SK-N-SH treated with all-trans-retinoic acid at 6 μM for 48 hours (cell line): ENCODE data around the gene PNKD.

Experiments
- CSDC2 ChIP-seq: fragments of 250-450 bp; sonication (Bioruptor Pico); IDR thresholded peaks from 2 replicates; pipeline ENCODE4 v1.5.0; 2020; ENCODE audit warnings: mild to moderate bottlenecking, moderate library complexity
- PATZ1 ChIP-seq: fragments of 250-450 bp; sonication (Bioruptor Pico); IDR thresholded peaks from 2 replicates; pipeline ENCODE4 v1.8.0; 2020; ENCODE audit warnings: mild to moderate bottlenecking, moderate library complexity, borderline replicate concordance
- PPARA ChIP-seq: fragments of 250-450 bp; sonication (Bioruptor Pico); IDR thresholded peaks from 2 replicates; pipeline ENCODE4 v1.5.0; 2020; ENCODE audit warnings: mild to moderate bottlenecking, borderline replicate concordance
- TCF4 ChIP-seq: fragments of 250-450 bp; sonication (Bioruptor Pico); IDR thresholded peaks from 2 replicates; pipeline ENCODE4 v1.8.0; 2021; ENCODE audit warnings: mild to moderate bottlenecking, moderate library complexity, borderline replicate concordance
- ZFP30 ChIP-seq: fragments of 450-650 bp; formaldehyde crosslinking; IDR thresholded peaks from 2 replicates; pipeline ENCODE4 v1.5.0; 2022; ENCODE audit warnings: mild to moderate bottlenecking, moderate library complexity
- ZNF565 ChIP-seq: fragments of 450-650 bp; formaldehyde crosslinking; conservative IDR thresholded peaks from 2 replicates; pipeline ENCODE4 v1.5.0; 2020; ENCODE audit warnings: low read depth, mild to moderate bottlenecking, moderate library complexity
- ZNF70 ChIP-seq: fragments of 450-650 bp; formaldehyde crosslinking; IDR thresholded peaks from 2 replicates; pipeline ENCODE4 v1.5.0; 2020; ENCODE audit warnings: mild to moderate bottlenecking, moderate library complexity

- TF ChIP-seq ZNF565 (CRISPR knock-in tag) (no peak), TCF4 (CRISPR knock-in tag) (no peak), PATZ1 (CRISPR knock-in tag) (no peak), ZNF70 (no peak), CSDC2 (no peak), PPARA (CRISPR knock-in tag) (no peak), ZFP30 (CRISPR knock-in tag) (no peak)
Measured at GRCh38 chr2:218229851-218230250, 40.5 kb upstream of the PNKD start.
